GM12801 (cell line): ENCODE results near the gene FRMD8.

ENCODE experiments used
- TF ChIP-seq, protein P1 (sequence below): IDR thresholded peaks from one replicate; pipeline ENCODE4 v1.5.1; 2011; ENCODE audit warnings: control low read depth; ENCODE audit not compliant: insufficient read length; ENCODE audit errors: extremely low read depth

FRMD8 gene

DNA sequence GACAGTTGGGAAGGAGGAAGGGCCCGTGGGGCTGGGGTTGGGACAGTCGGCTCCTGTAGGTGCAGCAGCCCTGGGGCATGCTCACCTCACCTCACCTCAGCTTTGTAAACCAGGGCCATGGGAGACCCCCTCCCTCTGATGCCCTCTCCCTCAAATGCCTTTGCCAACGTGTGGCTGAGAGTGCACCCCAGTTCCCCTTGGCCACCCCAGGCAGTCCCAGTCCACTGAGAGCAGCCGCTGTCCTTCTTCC is 31.9 kb downstream of the FRMD8 start:
- TF ChIP-seq, protein P1, sequence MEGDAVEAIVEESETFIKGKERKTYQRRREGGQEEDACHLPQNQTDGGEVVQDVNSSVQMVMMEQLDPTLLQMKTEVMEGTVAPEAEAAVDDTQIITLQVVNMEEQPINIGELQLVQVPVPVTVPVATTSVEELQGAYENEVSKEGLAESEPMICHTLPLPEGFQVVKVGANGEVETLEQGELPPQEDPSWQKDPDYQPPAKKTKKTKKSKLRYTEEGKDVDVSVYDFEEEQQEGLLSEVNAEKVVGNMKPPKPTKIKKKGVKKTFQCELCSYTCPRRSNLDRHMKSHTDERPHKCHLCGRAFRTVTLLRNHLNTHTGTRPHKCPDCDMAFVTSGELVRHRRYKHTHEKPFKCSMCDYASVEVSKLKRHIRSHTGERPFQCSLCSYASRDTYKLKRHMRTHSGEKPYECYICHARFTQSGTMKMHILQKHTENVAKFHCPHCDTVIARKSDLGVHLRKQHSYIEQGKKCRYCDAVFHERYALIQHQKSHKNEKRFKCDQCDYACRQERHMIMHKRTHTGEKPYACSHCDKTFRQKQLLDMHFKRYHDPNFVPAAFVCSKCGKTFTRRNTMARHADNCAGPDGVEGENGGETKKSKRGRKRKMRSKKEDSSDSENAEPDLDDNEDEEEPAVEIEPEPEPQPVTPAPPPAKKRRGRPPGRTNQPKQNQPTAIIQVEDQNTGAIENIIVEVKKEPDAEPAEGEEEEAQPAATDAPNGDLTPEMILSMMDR, result no peak

- TF ChIP-seq, protein P1, result no peak
Observed at GRCh38 chr11:65418681-65419459, 32.4 kb downstream of the FRMD8 start.

GRCh38 chr11:65419460-65419771 is 33.0 kb downstream of the FRMD8 start:
- TF ChIP-seq, protein P1, result no peak

DNA sequence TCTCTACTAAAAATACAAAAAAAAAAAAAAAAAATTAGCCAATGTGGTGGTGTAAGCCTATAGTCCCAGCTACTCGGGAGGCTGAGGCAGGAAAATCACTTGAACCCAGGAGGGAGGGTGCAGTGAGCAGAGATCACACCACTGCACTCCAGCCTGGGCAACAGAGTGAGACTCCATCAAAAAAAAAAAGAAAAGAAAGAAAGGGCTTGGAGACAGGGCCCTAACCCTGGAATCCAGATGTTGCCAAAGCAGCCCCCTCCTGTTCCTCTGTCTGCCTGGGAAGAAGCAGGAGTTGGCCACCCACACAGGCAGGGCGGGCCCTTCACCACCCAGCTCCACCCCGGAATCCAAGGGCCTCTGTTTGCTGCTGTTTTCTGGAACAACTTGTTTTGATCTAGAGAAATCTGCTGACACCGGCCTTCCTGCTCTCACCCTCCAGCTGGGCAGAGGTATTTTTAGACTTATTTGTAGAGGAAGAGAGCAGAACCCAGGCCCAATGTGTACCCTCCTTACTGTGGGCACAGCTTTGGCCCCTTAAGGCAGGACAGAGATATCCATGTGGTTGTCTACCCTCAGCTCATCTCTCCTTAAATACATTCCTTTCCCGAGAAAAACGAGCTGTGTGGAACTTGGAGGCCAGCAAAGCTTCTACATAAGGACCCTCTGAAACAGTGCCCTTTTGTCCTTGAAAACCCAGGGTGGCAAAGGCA is 33.5 kb downstream of the FRMD8 start:
- TF ChIP-seq, protein P1, result no peak

GRCh38 chr11:65420506-65420905 is 34.1 kb downstream of the FRMD8 start:
- TF ChIP-seq, protein P1, result no peak

- TF ChIP-seq, protein P1, result no peak
Observed at GRCh38 chr11:65420979-65421793, 34.7 kb downstream of the FRMD8 start.

GRCh38 chr11:65421794-65422632 is 35.6 kb downstream of the FRMD8 start:
- TF ChIP-seq, protein P1, result no peak
